ENCODE measurements around the gene LLGL2.

LLGL2 gene

DNA sequence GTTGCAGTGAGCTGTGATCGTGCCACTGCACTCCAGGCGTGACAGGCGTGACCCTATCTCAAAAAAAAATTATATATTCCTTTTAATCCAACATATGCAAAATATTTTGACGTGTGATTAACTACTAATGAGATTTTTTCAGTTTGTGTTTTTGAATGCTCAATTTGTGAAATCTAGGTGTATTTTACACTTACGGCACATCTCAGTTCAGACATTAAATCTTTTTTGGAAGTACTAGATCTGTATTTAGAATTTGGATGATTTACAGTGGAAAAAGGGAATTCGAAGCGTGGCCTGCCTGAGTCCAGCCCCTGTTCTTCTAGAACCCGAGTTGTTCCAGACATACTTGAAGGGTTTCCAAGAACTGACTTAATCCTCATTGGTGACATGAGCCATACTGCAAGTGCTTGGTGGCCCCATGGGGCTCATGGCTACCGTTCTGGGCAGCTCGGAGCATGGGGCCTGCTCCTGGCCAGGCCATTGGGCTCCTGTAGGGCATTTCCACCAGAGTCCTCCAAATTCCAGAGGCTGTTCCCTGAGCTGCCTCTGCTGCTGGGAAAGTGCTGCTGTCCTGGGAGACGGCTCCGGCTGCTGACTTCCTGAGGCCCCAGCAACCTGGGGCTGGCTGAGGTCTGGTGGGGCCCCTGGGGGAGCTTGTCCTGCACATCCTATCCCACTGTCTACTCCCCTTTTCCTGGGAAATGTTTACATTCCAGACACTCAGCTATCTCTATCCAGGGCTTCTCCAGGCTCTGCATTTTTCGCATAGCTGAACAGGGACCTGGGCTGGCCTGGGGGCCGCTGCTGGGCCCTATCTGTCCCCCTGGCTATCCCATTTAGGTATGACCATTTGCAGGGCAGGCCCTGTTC lies 27.2 kb downstream of the LLGL2 start:
- no peak for DNase-seq

DNA sequence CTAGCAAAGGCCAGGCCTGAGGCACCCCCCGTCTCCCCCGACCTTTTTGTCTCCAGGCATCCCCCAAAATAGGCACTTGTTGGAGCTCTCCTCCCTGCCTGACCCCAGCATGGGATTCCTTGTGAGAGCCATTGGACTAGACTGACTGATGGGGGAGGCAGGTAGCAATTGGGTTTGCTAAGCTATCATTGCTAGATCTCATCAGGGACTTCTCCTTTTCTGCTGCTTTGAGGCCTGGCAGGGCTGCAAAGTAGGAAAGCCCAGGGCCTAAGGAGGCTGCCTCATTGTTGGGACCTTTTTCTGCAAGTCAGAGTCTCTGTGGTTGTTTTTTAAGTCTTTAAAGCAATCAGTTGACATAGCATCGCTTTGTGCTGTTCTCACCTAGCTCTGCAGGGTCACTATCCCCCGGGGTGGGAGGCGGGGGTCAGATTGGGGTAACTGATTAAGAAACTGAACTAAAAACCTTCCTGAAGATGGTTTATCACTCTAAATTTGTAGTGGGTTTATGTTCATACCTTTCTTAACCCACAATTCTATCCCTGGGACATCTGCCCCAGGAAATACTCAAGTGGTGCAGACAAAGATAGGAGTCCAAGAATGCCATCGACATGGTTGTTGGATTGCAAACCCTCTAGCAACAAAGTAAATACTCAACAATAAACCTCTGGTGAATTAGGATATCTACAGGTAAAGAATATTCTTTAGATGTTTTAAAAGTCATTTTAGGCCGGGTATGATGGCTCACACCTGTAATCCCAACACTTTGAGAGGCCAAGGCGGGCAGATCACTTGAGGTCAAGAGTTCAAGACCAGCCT lies 28.0 kb downstream of the LLGL2 start:
- no peak for DNase-seq

DNA sequence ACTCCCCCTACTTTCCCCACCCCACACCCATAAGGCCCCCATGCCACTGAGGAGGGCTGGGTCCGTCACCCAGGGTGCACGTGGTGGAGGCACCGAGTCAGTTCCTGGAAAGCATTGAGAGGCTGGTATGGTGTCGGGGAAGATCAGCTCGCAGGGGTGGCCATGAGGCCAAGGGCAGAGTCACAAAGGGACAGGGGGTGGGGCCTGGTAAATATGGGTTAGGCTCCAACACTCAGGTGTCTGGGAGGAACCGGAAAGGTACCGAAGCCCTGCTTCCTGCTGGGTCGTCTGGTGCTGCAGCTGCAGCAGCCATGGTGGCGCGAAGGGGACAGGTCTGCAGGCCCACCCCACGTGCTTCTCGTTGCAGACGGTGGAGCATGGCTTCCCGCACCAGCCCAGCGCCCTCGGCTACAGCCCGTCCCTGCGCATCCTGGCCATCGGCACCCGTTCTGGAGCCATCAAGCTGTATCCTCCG lies 30.2 kb downstream of the LLGL2 start:
- DNase-seq: no peak

DNA sequence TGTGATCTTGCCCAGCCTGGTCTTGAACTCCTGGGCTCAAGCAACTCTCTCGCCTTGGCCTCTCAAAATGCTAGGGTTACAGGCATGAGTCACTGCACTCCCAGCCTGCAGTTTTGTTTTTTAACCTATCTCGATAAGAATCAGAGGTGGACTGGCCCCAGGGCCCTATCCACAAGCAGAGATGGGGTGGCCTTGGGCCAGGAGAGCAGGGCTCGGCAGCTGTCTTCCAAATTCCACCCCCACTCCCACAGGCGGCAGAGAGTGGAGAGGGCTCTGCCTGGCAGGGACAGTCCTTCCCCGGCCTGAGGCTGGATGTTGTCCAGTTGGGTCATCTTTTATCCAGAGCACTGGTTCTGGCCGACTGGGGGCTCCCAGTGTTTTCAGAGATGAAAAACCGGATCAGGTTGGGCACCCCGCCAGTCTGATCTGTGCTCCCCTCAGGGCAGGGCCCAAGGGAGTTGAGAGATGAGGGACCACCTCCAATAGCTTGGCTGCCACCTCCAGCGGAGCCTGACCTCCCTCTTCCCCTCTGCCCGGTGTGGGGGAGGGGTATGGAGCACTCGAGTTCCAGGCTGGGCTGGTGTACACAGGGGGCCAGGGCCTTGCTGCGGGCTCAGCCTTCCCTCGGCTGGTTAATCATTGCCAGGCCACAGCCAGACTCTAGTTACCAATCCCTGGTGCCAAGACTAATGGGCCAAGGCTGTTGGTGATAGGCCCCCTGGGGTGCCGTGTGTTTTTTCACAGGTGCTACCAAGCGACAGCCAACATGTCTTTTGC lies 31.8 kb downstream of the LLGL2 start:
- no peak for DNase-seq

DNA sequence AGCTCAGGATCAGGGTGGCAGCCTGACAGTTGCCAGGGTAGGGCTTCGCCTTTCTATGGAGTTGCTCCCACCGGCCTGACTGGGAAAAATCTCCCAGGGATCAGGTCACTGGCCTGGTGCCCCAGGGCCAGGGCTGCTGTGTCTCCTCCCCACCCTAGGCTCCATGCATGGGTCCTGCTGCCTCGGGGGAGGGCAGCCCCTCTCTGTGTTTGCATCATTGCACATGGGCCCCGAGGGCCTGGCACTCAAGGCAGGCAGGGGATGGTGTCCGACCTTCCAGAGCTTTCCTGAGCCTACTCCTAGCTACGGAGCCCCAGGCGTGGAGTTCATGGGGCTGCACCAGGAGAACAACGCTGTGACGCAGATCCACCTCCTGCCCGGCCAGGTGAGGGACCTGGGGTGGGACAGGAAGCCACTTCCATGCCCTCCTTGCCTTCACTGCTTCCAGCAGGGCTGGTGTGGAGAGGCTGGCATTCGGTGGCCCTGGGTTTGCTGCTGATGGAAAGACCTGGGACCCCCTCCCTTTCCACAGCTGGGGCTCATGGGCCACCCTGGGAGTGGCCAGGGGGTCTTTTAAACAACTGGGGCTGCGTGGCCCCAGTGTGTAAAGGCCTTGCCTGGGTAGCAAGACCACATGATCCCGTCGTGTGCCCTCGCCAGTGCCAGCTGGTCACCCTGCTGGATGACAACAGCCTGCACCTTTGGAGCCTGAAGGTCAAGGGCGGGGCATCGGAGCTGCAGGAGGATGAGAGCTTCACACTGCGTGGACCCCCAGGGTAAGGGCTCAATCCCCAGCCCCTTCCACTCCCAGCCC lies 32.6 kb downstream of the LLGL2 start:
- DNase-seq: no peak

DNA sequence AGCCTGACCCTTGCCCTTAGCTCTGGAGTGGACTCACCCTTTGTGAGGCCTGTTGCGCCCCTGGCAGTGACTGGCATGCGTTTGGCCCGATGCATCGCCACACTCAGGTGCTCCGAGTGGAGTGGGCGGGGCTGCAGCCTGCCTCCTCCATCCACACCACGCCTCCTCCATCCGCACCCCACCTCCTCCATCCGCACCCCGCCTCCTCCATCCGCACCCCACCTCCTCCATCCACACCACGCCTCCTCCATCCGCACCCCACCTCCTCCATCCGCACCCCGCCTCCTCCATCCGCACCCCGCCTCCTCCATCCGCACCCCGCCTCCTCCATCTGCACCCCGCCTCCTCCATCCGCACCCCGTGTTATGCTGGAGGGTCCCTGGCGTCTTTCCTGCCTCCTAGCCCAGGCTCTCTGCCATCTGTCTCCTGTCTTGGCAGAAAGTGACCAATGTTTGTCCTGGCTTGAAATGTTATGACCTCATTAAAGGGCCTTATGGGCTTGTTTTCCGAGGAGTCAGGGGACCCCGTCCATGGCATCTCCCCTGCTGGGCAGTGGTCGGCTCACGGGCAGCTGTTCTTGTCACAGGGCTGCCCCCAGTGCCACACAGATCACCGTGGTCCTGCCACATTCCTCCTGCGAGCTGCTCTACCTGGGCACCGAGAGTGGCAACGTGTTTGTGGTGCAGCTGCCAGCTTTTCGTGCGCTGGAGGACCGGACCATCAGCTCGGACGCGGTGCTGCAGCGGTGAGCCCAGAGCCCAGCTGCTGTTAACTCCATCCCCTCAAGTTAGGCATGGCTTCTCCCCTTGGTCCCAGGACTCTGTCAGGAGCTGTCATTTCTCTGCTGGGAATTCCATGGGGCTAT lies 33.4 kb downstream of the LLGL2 start:
- DNase-seq: no peak

DNA sequence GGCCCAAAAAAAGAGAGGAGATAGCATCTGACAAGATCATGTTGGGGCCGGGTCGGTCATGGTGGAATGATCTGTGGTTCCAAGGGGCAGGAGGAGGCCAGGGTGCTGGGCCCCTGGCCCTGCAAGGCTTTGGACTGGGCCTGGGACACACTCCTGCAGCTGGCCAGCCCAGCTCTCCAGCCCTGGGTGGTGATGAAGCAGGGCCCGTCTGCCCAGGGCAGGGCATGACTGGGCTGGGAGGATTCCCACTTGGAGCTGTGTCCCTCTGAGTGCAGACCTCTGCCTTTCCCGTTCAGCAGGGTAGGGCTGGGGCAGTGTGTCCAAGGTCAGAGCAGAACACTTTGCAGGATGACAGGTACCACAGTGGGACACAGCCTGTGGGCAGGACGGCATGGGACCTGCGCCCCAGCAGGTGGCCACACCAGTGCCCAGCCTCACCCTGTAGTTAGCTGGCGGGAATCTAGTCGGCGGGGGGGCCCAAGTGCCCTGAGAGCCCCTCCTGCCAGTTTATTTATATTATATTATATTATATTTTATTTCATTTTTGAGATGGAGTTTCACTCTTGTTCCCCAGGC lies 34.5 kb downstream of the LLGL2 start:
- DNase-seq: no peak

DNA sequence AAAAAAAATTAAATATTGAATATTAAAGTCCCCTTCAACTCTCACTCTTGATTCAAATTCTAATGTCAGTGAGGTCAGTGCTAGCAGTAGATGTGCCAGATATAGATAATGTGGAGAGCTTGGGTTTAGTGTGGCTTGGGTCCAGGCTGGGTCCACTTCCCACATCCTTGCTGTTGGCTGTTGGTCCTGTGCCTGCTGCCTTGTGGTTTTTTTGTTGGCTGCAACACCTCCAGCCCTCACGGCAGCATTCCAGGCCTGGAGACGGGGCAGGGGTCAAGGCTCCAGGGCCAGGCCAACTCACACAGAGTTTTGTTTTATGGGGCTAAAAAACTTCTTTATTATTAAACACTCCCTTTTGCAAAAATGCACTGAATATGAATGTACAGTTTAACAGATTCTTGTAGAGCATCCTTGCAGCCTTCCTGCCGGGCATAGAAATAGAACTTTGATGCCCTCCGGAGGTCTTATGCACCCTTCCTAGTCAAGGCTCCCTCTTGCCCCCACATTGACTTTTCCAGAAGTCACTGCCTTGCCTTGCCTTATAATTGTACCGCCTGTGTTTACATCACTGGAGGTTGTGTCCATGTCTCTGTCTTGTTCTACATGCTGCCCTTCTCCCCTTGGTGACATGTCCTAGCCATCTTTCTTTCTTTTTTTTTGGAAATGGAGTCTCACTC lies 36.6 kb downstream of the LLGL2 start:
- DNase-seq: no peak

DNA sequence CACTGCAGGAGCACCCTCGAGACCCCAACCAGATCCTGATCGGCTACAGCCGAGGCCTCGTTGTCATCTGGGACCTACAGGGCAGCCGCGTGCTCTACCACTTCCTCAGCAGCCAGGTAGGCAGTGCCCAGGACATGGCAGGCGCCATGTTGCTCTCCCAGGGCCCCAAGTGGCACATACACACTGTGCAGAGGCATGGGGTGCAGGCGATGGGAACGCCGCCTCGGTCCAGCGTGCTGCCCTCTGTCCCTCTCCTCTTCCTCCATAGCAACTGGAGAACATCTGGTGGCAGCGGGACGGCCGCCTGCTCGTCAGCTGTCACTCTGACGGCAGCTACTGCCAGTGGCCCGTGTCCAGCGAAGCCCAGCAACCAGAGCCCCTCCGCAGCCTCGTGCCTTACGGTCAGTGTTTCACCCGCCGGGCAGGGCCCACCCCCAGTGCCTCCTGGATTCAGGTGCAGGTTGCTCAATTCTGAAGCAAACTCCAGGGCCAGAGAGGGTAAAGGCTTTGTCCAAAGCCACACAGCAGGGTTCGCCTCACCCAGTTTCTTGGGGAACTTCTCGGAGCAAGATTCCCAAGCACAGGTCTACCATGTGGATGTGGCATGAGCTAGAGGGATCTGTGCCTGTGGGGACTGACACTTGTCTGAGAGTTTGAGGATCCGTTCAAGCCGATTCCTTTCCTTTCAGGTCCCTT lies 37.7 kb downstream of the LLGL2 start:
- no peak for DNase-seq

DNA sequence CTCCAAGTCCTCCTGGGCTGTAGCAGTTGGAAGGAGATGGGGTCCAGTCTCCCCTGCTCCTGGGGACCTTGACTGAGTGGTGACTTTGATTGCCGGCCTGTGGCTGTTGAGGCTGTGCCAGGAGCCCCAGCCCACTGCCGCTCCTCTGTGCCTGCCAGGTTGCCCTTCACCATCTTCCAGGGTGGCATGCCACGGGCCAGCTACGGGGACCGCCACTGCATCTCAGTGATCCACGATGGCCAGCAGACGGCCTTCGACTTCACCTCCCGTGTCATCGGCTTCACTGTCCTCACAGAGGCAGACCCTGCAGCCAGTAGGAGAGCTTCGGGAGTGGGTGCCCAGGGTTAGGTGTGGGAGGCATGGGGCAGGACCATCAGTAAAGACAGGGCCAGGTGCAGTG lies 38.7 kb downstream of the LLGL2 start:
- no peak for DNase-seq

DNA sequence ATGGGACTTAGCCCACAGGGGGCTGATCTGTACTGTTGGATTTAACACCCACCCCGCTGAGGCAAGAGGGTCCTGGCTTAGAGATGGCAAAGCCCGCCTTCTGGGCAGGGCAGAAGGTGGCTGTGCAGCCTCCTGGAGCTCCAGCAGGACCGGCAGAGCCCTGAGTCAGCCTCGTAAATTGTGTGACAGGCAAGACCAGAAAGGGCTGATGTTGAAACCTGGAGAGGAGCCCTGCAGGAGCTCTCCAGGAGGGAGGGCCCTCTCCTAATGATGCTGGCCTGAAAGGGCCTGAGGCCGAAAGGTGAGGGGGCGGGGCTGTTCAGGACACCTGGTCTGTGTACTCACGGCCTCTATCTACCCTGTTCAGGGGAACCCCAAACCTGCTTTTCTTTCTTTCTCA lies 39.6 kb downstream of the LLGL2 start:
- DNase-seq: no peak

DNA sequence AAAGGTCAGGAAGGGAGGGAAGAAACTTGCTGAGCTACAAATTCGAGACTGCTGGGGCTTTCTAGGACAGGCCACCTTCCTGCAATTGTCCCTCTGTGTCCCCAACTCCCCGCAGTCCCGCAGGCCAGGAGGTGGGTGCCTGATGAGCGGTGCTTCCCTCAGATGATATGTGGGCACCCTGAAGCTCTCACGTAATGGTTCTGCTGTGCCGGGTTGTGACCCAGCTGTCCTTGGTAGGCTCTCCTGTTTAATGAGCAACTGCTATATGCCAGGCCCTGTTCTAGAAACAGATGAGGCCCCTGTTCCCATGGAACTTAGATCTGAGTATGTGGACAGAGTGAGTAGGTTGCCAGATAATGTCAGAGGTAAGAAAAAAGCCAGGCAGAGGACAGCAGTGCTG lies 40.1 kb downstream of the LLGL2 start:
- DNase-seq: no peak

DNA sequence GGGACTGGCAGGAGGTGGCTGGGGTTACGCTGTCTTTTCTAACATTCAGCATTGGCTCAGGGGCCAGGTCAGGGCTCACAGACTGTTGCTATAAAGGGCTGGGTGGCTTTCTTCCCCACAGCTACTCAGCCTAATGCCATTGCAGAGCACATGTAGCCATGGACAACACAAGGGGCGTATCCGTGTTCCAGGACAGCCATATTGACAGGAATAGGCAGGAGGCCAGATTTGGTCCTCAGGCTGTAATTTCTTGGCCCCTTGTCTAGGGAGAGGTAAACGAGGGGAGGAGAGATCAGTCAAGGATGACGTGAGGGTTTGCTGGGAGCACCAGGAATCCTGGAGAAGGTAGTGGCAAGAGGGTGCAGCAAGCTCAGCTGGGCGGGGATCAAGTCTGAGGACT lies 40.9 kb downstream of the LLGL2 start:
- DNase-seq: no peak

DNA sequence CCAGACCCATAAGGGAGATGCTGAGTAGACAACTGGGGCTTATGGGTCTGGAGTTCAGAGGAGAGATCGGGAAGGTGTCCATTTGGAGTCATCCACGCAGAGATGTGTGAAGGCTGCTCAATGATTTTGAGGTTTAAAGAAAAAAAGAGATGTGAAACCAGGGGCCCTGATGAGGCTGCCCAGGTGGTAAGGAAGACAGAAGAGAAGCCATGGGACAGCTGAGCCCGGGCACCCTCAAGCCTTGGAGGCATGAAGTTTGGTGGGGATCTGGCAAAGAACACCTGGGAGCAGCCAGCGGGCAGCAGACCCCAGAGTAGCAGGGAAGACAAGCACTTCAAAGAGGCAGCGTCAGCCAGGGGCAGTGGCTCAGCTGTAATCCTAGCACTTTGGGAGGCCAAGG lies 41.3 kb downstream of the LLGL2 start:
- no peak for DNase-seq

DNA sequence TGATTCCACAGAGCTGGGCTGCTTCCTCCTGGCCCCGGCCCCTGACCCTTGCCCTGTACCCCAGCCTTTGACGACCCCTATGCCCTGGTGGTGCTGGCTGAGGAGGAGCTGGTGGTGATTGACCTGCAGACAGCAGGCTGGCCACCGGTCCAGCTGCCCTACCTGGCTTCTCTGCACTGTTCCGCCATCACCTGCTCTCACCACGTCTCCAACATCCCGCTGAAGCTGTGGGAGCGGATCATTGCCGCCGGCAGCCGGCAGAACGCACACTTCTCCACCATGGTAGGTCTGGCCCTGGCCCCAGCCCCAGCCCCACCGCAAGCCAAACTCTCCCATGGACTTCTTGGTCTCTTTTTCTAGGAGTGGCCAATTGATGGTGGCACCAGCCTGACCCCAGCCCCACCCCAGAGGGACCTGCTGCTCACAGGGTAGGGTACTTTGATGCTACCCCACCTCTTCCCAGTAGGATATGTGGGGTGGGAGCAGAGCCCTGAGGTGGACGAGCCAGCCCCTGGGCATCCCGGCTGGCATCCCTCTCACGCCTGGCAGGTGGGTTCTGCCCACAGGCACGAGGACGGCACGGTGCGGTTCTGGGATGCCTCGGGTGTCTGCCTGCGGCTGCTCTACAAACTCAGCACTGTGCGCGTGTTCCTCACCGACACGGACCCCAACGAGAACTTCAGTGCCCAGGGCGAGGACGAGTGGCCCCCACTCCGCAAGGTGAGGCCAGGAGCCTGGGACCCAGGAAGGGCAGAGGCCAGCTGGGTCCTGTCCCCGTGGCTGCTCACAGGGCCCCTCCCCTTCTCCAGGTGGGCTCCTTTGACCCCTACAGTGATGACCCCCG lies 43.1 kb downstream of the LLGL2 start:
- no peak for DNase-seq

DNA sequence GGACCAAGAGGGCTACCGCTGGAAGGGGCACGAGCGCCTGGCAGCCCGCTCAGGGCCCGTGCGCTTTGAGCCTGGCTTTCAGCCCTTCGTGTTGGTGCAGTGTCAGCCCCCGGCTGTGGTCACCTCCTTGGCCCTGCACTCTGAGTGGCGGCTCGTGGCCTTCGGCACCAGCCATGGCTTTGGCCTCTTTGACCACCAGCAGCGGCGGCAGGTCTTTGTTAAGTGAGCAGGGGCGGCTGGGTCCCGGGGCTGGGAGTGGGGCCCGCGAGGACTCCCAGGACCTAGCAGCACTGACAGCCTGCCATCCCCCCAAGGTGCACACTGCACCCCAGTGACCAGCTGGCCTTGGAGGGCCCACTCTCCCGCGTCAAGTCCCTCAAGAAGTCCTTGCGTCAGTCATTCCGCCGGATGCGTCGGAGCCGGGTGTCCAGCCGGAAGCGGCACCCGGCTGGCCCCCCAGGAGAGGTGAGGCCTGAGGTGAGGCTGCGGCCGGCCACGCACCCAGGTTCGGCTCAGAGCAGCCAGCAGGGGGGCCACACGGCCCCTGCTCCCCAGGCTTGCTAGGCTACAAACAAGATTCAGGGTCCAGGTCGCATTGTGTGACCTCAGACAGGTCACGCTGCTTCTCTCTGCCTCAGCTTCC lies 44.7 kb downstream of the LLGL2 start:
- DNase-seq: no peak

DNA sequence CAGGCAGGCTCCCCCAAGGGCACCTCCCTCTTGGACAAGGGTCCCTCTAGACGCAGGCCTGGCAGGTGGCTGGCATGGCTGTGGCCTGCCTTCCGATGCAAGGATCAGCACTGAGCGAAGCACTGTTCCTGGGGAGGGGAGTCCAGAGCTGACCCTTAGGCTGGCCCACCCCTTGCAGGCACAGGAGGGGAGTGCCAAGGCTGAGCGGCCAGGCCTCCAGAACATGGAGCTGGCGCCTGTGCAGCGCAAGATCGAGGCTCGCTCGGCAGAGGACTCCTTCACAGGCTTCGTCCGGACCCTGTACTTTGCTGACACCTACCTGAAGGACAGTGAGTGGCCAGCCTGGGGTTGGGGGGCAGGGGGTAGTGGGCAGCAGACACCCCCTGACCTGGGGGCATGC lies 45.3 kb downstream of the LLGL2 start:
- DNase-seq: no peak

DNA sequence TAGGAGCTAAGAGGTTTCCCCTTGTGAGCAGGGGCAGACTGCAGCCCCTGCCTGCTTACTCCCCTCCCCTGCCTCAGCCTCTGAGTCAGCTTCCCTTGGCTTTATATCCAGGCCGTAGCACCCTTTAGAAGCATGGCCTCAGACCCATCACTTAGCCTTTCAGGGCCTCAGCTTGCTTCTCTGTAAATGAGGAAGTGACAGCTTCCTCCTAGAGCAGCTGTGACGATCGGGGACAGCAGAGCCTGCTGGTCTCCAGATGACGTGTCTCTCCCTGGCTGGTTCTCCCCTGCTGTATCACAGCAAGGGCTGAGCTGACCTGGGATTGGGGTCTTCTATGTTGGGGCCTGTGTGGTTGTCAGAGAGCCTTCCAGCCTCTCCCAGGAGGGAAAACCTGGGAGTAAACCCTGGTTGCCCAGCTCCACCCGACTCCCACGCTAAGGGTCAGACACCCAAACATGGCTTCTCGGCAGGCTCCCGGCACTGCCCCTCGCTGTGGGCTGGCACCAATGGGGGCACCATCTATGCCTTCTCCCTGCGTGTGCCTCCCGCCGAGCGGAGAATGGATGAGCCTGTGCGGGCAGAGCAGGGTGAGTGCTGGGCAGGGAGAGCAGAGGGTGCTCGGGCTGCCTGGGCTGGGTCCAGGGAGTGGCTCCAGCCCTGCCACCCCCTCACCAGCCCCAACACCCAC lies 45.8 kb downstream of the LLGL2 start:
- DNase-seq: no peak

All from NCI-H1105 (cell line).